Lower leg skin (tissue), 4 donors: ENCODE data around the gene ARPC4. TPM values are rescaled to one million over a fixed set of nuclear protein-coding genes. Genes with fewer than 3 reads are reported as not detected.
"Not testable (repeated sequence)": the region's sequence is repeated elsewhere in the genome, so short reads cannot be mapped to it uniquely, and the experiment has no call there.

ENCODE experiments used
- DNase-seq, 2 donors: peaks; one replicate each; pipeline ENCODE4 v3.0.0-alpha.2; 2019; ENCODE audit warnings: low spot score in 2 of 2
- H3K4me3 ChIP-seq: fragments of 200-600 bp; sonication (generic); 2 replicates; pipeline ENCODE4 v1.5.1; 2017; ENCODE audit warnings: mild to moderate bottlenecking, low read depth; ENCODE audit not compliant: poor library complexity, severe bottlenecking
- CTCF ChIP-seq, 3 donors: fragments of 450-650 bp; IDR thresholded peaks; one replicate each; pipeline ENCODE4 v1.5.1; 2016; ENCODE audit warnings: antibody characterized with exemption in 3 of 3, mild to moderate bottlenecking in 3 of 3, moderate library complexity in 2 of 3
- POLR2A ChIP-seq, 2 donors: fragments of 450-650 bp; IDR thresholded peaks; one replicate each; pipeline ENCODE4 v1.6.1; 2016 to 2017; ENCODE audit warnings: antibody characterized with exemption in 2 of 2, mild to moderate bottlenecking in 1 of 2, moderate library complexity in 1 of 2
- WGBS, 2 donors: methylation state at CpG; one replicate each; pipeline ENCODE4 v1.1.5; 2018; 5-methylcytosine and 5-hydroxymethylcytosine counted together
- intact Hi-C: fragments of 100-400 bp; cut with DNase I; formaldehyde crosslinking; loops from one replicate; pipeline ENCODE4 v1.15.0; 2023; ENCODE audit warnings: low total_unique reads
- total RNA-seq, 4 donors: library from RNA; depleted of rRNA; stranded (reverse); fragments of >200 nt; gene quantifications; one replicate each; pipeline ENCODE4 v1.1.0, GENCODE V29; 2016

Gene ARPC4
- total RNA-seq, 4 donors from 2014 or later = 89.6 to 151 (median 107) TPM

- DNase-seq = no peak
- intact Hi-C loops = loop anchor here (10.0 kb wide), 1 partner anchor 62 kb away; the partner anchor contains the start of gene IL17RC
- H3K4me3 ChIP-seq = no peak overlapping the region
- WGBS, 2 donors = 96% methylated on average over 6 of the region's 6 CpGs
- no peak for TF ChIP-seq POLR2A (IDR thresholded peaks at IDR 0.05)
- no peak for TF ChIP-seq CTCF (IDR thresholded peaks at IDR 0.05)
Observed at GRCh38 chr3:9852528-9852927, 59.6 kb downstream of the ARPC4 start.

- not testable (repeated sequence) for H3K4me3 ChIP-seq, DNase-seq
- 77 to 80% methylated on average over 11 of the region's 11 CpGs for WGBS, 2 donors
- intact Hi-C loops = loop anchor here (10.0 kb wide), 1 partner anchor 60 kb away; the partner anchor contains the start of gene IL17RC
Observed at GRCh38 chr3:9854291-9854940, 61.5 kb downstream of the ARPC4 start.

- TF ChIP-seq POLR2A (IDR thresholded peaks at IDR 0.05) (no peak), CTCF (IDR thresholded peaks at IDR 0.05) (no peak)
- 97 to 100% methylated on average over 3 of the region's 3 CpGs for WGBS, 2 donors
- DNase-seq = no peak
- intact Hi-C loops = loop anchor here (10.0 kb wide), 1 partner anchor 59 kb away; the partner anchor contains the start of gene IL17RC
- H3K4me3 ChIP-seq = no peak overlapping the region
Observed at GRCh38 chr3:9855594-9855993, 62.7 kb downstream of the ARPC4 start.

Other genes starting within 250 kb of the ARPC4 start
- under 1 TPM in 2 of 4 donors, not detected in 2; 0.05 to 0.16 TPM for gene LHFPL4, start 239.3 kb upstream of the ARPC4 start, total RNA-seq
- gene MTMR14, start 143.6 kb upstream of the ARPC4 start, total RNA-seq = 10 to 100 TPM; 27.5 to 39.4 (median 34.6) TPM
- gene CPNE9, start 89.2 kb upstream of the ARPC4 start, total RNA-seq = 1 to 10 TPM in 2 of 4 donors, under 1 TPM in 2; 0.54 to 1.6 (median 1.1) TPM
- 10 to 100 TPM; 20.1 to 27.2 (median 22.5) TPM for gene BRPF1, start 61.3 kb upstream of the ARPC4 start, total RNA-seq
- gene OGG1, start 43.1 kb upstream of the ARPC4 start, total RNA-seq = 10 to 100 TPM in 3 of 4 donors, 1 to 10 TPM in 1; 7.9 to 27.2 (median 17.4) TPM
- 10 to 100 TPM in 1 of 4 donors, 1 to 10 TPM in 3; 3.1 to 10.1 (median 9.4) TPM for gene CAMK1, start 23.1 kb upstream of the ARPC4 start, total RNA-seq
- gene TADA3, start 609 bp upstream of the ARPC4 start, total RNA-seq = 10 to 100 TPM; 42.1 to 53.2 (median 47.0) TPM
- gene TTLL3, start 17.2 kb downstream of the ARPC4 start, total RNA-seq = 10 to 100 TPM; 34.9 to 93.9 (median 54.3) TPM
- 10 to 100 TPM; 44.4 to 57.1 (median 50.7) TPM for gene RPUSD3, start 50.9 kb downstream of the ARPC4 start, total RNA-seq
- gene CIDEC, start 87.2 kb downstream of the ARPC4 start, total RNA-seq = 10 to 100 TPM in 2 of 4 donors, 1 to 10 TPM in 2; 2.8 to 23.7 (median 9.0) TPM
- 10 to 100 TPM; 39.2 to 70.6 (median 51.0) TPM for gene JAGN1, start 97.5 kb downstream of the ARPC4 start, total RNA-seq
- gene IL17RE, start 109.8 kb downstream of the ARPC4 start, total RNA-seq = 100 to 1,000 TPM in 1 of 4 donors, 10 to 100 TPM in 3; 71.1 to 117 (median 81.1) TPM
- gene IL17RC, start 124.0 kb downstream of the ARPC4 start, total RNA-seq = 100 to 1,000 TPM in 3 of 4 donors, 10 to 100 TPM in 1; 95.5 to 155 (median 113) TPM
- 10 to 100 TPM; 16.1 to 58.8 (median 28.3) TPM for gene CRELD1, start 140.8 kb downstream of the ARPC4 start, total RNA-seq
- 1 to 10 TPM; 3.2 to 6.4 (median 4.0) TPM for gene PRRT3, start 159.3 kb downstream of the ARPC4 start, total RNA-seq
- gene EMC3, start 193.8 kb downstream of the ARPC4 start, total RNA-seq = 100 to 1,000 TPM; 101 to 108 (median 104) TPM
- 1 to 10 TPM; 1.7 to 6.5 (median 3.1) TPM for gene FANCD2, start 233.4 kb downstream of the ARPC4 start, total RNA-seq